PFSK-1 (cell line): Measurements from ENCODE around the gene ESRRA.

ENCODE experiments used
- POLR2AphosphoS5 ChIP-seq: IDR thresholded peaks from 2 replicates; pipeline ENCODE4 v1.6.1; 2012; ENCODE audit warnings: low read depth, mild to moderate bottlenecking, control low read depth, low read length, moderate library complexity
- SIN3A ChIP-seq: IDR thresholded peaks from 2 replicates; pipeline ENCODE4 v1.6.1; 2012; ENCODE audit warnings: mild to moderate bottlenecking, low read length, moderate library complexity, borderline replicate concordance; ENCODE audit not compliant: insufficient read depth
- TAF1 ChIP-seq: IDR thresholded peaks from 2 replicates; pipeline ENCODE4 v1.6.1; 2012; ENCODE audit warnings: low read length, control low read depth, borderline replicate concordance; ENCODE audit not compliant: insufficient read depth
- TF ChIP-seq, protein P1 (sequence below), 2 experiments: IDR thresholded peaks; 2 replicates each; pipeline versions ENCODE4 v1.6.1 to v1.8.0; 2011 to 2012; ENCODE audit warnings: low read depth in 2 of 2, low read length in 2 of 2, control low read depth in 1 of 2, inconsistent platforms in 1 of 2, mild to moderate bottlenecking in 1 of 2, moderate library complexity in 1 of 2; ENCODE audit not compliant: insufficient read depth in 1 of 2

- TF ChIP-seq SIN3A: no peak
- no peak for TF ChIP-seq POLR2AphosphoS5
- TF ChIP-seq TAF1: no peak
- TF ChIP-seq, protein P1, sequence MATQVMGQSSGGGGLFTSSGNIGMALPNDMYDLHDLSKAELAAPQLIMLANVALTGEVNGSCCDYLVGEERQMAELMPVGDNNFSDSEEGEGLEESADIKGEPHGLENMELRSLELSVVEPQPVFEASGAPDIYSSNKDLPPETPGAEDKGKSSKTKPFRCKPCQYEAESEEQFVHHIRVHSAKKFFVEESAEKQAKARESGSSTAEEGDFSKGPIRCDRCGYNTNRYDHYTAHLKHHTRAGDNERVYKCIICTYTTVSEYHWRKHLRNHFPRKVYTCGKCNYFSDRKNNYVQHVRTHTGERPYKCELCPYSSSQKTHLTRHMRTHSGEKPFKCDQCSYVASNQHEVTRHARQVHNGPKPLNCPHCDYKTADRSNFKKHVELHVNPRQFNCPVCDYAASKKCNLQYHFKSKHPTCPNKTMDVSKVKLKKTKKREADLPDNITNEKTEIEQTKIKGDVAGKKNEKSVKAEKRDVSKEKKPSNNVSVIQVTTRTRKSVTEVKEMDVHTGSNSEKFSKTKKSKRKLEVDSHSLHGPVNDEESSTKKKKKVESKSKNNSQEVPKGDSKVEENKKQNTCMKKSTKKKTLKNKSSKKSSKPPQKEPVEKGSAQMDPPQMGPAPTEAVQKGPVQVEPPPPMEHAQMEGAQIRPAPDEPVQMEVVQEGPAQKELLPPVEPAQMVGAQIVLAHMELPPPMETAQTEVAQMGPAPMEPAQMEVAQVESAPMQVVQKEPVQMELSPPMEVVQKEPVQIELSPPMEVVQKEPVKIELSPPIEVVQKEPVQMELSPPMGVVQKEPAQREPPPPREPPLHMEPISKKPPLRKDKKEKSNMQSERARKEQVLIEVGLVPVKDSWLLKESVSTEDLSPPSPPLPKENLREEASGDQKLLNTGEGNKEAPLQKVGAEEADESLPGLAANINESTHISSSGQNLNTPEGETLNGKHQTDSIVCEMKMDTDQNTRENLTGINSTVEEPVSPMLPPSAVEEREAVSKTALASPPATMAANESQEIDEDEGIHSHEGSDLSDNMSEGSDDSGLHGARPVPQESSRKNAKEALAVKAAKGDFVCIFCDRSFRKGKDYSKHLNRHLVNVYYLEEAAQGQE (IDR thresholded peaks at IDR 0.05; ENCODE audit: insufficient read depth in 1 of 2, low read depth in 2 of 2, low read length in 2 of 2): no peak
These were observed 38.6 kb downstream of the ESRRA start for GRCh38 chr11:64343767-64344559.
